Head of caudate nucleus (tissue), 42 donors: Measurements from ENCODE around the gene PIK3R5.

Source experiments
- DNase-seq, 42 donors: peaks; one replicate each; pipeline versions ENCODE4 v3.0.0 to v3.0.0-alpha.2; 2020 to 2021; ENCODE audit warnings: mixed read lengths in 7 of 42
- intact Hi-C: fragments of 100-400 bp; cut with DNase I; formaldehyde crosslinking; loops from one replicate; pipeline ENCODE4 v1.15.0; 2022

The PIK3R5 gene

DNA sequence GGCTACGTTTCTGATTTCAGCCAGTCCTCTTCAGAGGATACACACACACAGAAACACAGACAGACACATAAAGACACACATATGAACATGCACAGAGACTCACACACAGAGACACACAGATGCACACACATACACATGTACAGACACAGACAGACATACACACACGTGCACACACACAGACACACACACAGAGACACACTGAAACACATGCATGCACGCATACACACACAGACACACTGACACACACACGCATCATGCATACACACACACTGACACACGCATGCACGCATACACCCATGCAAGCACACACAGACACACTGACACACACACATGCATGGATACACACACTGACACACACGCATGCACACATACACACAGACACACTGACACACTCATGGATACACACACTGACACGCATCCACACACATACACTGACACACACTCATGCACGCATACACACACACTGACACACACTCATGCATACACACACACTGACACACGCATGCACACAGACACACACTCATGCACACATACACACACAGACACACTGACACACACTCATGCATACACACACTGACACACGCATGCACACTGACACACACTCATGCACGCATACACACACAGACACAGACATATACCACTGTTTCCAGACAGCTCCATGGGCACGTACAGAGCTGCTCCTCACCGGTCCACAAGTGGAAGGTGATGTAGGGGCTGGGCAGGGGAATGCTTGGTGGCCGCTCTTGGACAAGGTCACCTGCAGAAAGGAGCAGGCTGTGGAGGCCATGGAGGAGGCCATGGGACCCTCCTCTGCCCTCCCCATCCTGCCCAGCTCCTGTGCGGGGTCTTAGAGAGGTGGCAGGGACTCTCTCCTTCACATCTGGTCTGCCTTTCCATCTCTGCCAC is 136.2 kb downstream of the PIK3R5 start:
- intact Hi-C loops, result no loop called here

More for the DNA sequence above, 136.2 kb downstream of the PIK3R5 start:
- DNase-seq, result peak in 3 of 42 donors; percentile 1 to 8 (median 7)
